HEK293T (cell line): Measurements from ENCODE around the gene TAF3.

Source experiments
- ARNT ChIP-seq: fragments of 450-650 bp; IDR thresholded peaks from 2 replicates; pipeline ENCODE4 v1.6.1; 2017; ENCODE audit warnings: mild to moderate bottlenecking
- BHLHE40 ChIP-seq: fragments of 450-650 bp; IDR thresholded peaks from 2 replicates; pipeline ENCODE4 v1.6.1; 2016; ENCODE audit warnings: mild to moderate bottlenecking, moderate library complexity, borderline replicate concordance
- ELF4 ChIP-seq: fragments of 450-650 bp; IDR thresholded peaks from 2 replicates; pipeline ENCODE4 v1.6.1; 2017; ENCODE audit warnings: antibody characterized with exemption
- FOXA1 ChIP-seq: fragments of 450-650 bp; IDR thresholded peaks from 2 replicates; pipeline ENCODE4 v1.6.1; 2016; ENCODE audit warnings: mild to moderate bottlenecking
- FOXK2 ChIP-seq: fragments of 450-650 bp; IDR thresholded peaks from 2 replicates; pipeline ENCODE4 v1.6.1; 2016; ENCODE audit warnings: mild to moderate bottlenecking
- HDGF ChIP-seq: fragments of 450-650 bp; IDR thresholded peaks from 2 replicates; pipeline ENCODE4 v1.6.1; 2017; ENCODE audit warnings: antibody characterized with exemption, borderline replicate concordance
- LEF1 ChIP-seq: fragments of 450-650 bp; IDR thresholded peaks from 2 replicates; pipeline ENCODE4 v1.6.1; 2017; ENCODE audit warnings: mild to moderate bottlenecking, borderline replicate concordance
- NFRKB ChIP-seq: fragments of 450-650 bp; IDR thresholded peaks from 2 replicates; pipeline ENCODE4 v1.6.1; 2016; ENCODE audit warnings: mild to moderate bottlenecking, moderate library complexity
- PKNOX1 ChIP-seq: fragments of 450-650 bp; IDR thresholded peaks from 2 replicates; pipeline ENCODE4 v1.6.1; 2016
- SP1 ChIP-seq: fragments of 450-650 bp; IDR thresholded peaks from 2 replicates; pipeline ENCODE4 v1.6.1; 2017
- SUZ12 ChIP-seq: fragments of 450-650 bp; IDR thresholded peaks from 2 replicates; pipeline ENCODE4 v1.6.1; 2016; ENCODE audit warnings: mild to moderate bottlenecking
- ZNF384 ChIP-seq: fragments of 450-650 bp; IDR thresholded peaks from 2 replicates; pipeline ENCODE4 v1.6.1; 2016

DNA sequence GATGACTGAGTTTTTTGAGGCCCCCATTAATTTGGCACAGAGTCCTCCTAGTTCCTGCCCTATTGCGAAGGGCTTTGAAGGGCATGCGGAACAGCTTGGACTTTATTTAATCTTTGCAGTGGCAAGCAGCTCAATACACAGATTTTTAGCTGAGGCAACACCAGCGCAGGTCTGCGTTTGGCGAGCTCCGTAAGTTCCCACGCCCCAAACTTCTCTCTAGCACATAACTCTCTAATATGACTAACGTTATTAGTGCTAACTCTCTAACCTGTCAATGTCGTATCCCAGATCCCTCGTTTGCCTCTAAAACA lies 366 bp upstream of the TAF3 start:
- no peak for TF ChIP-seq LEF1
- TF ChIP-seq FOXK2: no peak
- TF ChIP-seq ELF4: no peak
- no peak for TF ChIP-seq FOXA1
- TF ChIP-seq SP1: no peak
- TF ChIP-seq ARNT: no peak
- TF ChIP-seq PKNOX1: no peak
- TF ChIP-seq NFRKB: no peak
- no peak for TF ChIP-seq SUZ12
- no peak for TF ChIP-seq BHLHE40
- no peak for TF ChIP-seq HDGF
- no peak for TF ChIP-seq ZNF384
